OCI-M2 (cell line): ENCODE data around the gene PRKN.

Experiments used
- DNase-seq: peaks from one replicate; lab custom pipeline; 2025; ENCODE audit not compliant: unreplicated experiment; lab: John Stamatoyannopoulos, UW

PRKN gene

DNA sequence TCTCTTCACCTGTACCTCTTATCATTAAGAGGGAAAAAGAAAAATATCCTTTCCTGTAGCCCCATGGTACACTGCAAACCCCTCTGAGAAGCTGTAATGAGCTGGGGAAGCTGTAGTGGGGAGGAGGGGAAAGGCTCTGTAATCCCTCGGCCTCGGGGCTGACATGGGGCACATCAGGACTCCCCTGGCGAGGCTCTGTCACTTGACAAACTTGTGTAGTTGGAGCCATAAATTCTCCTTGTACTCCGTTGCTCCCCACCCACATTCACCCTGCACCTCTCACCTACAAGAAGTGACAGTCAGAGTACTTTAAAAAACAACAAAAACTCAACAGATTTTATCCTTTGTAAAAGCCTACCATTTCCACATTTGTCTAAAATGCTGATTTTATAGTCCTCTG, 978.0 kb downstream of the PRKN start:
- DNase-seq: no peak

DNA sequence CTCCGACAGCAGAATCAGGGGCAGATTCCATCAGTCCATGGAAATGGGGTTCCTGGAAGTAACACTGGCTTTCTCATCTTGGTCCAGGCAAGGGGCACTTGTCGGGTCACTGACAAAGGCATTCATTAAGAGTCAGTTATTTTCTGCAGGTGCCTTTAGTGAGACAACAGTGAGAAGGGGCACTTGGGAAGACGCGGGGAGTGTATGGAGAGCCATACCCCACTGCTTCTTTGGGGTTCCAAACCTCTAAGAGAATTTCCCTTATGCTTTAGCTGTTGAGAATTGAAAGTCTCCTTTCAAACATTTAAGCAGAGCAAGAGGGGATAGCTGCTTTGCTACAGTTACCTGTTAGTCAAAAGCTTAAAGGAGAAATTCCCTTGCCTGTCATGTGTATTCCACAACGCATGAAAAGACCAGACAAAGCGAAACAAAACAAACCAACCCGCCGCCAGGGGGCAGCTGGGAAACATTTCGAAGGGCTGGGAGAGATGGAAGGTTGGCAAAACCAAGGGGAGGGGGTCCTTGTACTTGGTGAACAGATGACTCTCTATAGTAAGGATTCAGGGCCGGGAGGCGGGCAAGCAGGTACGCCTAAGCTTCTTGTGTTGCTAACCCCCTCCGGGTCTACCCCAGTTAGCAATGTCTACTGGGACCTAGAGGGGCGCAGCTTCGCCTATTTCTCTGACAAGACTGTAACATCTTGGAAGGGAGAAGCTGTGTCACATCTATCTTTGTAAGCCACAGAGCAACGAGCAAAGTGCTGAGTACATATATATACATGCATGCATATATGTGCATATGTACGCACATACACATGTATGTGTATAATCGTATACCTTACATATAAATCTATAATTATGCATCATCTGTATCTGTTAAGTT, 978.8 kb downstream of the PRKN start:
- no peak for DNase-seq

DNA sequence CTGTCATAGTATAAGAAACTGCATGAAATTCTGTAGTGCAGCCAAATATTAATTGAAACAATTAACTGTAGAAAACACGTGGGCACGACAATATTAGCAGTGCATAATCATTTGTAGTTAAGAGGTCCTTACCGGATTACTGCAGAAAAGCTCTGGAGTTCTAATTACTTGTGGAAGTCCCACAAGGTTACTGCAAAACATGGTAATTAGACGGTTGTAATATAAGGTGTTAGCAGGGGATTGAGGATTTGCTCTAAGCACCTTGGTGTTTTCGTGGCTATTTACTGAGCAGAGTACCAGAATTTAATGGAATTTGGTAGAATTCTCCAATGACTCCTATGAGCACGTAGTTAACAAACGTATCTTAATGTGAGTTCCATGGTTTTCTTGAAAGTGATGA, 980.1 kb downstream of the PRKN start:
- no peak for DNase-seq

- no peak for DNase-seq
Observed at GRCh38 chr6:161745594-161746141, 981.9 kb downstream of the PRKN start.

- DNase-seq: no peak
Observed at GRCh38 chr6:161745128-161745527, 982.4 kb downstream of the PRKN start.

DNA sequence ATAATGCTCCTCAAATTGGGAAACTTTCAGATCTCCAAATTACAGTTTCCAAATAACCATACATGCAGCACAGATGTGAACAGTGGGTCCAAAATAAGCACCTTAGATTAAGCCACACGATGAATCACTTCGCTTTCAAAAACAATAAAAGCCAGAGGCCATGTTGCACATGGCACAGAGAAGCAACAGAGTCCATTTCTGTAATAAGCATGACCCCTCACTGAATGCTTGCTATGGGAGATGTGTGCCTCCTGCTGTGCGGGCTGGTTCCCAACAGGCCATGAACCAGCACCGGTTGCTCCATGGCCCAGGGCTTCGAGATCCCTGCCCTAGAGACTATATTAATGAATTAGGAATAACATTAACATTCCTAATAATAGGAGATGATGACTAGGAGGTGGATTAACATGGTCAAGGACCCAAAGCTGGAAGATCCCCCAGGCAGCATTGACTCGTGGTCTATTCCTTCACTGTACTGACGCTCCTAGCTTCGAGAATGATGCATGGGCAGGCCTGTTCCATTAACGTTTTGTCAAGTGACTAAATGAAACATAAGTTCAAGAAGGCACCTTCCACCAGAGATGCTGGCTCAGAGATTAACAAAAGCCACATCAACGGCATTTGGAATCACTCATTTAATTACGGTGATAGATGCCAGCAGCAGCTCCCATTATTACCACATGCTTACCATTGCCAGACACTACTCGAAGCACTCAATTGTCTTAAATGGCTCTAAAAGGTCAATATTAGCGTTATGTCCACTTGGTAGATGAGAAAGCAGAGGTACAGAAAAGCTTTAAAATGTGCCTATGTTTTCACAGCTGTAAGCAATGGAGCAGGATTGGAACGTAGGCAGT, 983.1 kb downstream of the PRKN start:
- no peak for DNase-seq

GRCh38 chr6:161743509-161744178, 983.9 kb downstream of the PRKN start:
- no peak for DNase-seq

GRCh38 chr6:161740486-161740885, 987.1 kb downstream of the PRKN start:
- DNase-seq: no peak

DNA sequence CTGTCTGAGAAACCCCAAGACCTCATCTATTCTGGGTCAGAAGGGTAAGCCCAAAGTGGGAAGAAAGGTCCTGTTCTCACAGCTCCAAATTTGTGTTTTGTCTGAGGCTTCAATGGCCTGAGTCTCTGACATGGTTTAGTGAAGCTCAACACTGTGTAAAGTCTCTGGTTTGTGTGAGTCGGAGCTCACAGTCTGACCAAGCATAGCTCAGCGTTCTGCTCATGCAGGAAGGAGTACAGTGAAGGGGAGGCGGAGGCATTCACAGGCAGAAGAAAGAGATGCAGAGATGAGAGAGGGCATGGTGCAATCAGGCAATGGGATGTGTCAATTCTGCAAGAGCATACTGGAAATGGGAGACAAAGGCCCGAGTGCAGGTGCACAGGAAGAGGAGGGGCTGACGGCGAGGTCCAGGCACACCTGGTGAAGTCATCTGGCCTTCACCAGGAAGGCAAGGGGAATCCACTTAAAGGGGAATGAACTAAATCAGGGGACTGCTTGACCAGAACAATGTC, 990.7 kb downstream of the PRKN start:
- no peak for DNase-seq

DNA sequence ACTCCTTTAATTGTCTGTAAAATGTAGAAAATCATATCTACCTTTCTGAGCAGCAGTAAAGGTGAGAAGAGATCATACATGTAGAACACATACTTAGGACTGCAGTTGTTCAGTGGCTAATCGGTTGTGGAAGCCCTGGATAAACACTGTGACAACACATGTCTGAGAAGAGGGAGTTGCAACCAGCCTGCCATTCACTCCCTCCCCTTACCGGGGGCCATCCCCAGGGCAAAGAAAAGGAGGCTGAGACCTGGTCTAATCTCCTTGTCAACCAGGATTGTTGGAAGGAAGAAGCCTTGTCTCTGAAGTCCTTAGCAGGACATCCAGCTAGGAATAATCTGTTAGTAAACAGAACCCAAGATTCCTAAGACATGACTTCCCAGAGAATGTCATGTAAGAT, 991.2 kb downstream of the PRKN start:
- no peak for DNase-seq

- DNase-seq: no peak
Observed at GRCh38 chr6:161732594-161732993, 995.0 kb downstream of the PRKN start.

GRCh38 chr6:161727083-161727833, 1000.3 kb downstream of the PRKN start:
- no peak for DNase-seq

- DNase-seq: no peak
Observed at GRCh38 chr6:161722394-161722793, 1005.2 kb downstream of the PRKN start.

DNA sequence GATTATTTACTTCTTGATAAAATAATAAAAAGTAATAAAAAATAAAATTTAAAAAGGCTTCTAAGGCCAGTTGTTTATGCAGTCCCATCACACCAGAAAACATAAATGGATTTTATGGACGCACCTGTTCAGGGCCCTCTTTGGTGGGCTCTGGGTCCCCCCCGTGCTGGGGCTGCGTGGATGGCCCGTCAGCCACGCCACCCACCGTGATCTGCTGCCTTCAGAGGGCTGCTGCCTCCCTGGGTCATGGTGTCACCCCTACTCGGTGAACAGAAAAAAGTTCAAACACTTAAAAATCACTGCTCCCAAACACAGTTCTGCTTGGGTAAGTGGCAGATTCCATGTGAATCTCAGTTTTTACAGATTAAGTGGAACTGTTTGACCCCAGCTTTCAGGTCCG, 1006.1 kb downstream of the PRKN start:
- no peak for DNase-seq

GRCh38 chr6:161716176-161716575, 1011.4 kb downstream of the PRKN start:
- DNase-seq: no peak

DNA sequence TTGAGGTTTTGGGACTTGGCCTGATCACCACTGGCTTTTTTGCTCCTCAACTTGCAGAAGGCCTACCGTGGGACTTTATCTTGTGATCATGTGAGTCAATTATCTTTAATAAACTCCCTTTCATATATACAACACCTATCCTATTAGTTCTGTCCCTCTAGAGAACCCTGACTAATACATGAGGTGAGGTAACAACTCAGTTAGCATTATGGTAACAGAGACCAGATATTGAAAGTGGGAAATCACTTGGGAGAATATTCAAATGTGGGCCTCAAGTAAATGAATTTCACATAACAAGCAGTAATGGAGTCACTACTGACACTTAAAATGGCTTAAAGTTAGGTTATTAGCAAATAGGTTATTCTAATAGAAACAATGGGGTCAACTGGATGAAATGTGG, 1015.6 kb downstream of the PRKN start:
- no peak for DNase-seq

DNA sequence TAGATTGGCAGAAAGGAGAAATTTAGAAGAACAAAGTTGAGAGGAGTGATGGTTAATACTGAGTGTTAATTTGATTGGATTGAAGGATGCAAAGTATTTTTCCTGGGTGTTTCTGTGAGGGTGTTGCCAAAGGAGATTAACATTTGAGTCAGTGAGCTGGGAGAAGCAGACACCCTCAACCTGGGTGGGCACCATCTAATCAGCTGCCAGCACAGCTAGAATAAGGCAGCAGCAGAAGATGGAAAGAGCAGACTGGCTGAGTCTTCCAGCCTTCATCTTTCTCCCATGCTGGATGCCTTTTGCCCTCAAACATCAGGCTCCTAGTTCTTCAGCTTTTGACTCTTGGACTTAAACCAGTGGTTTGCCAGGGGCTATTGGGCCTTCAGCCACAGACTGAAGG, 1016.1 kb downstream of the PRKN start:
- DNase-seq: no peak

GRCh38 chr6:161710698-161711097, 1016.9 kb downstream of the PRKN start:
- DNase-seq: no peak

- DNase-seq: no peak
Observed at GRCh38 chr6:161701056-161701455, 1026.5 kb downstream of the PRKN start.

DNA sequence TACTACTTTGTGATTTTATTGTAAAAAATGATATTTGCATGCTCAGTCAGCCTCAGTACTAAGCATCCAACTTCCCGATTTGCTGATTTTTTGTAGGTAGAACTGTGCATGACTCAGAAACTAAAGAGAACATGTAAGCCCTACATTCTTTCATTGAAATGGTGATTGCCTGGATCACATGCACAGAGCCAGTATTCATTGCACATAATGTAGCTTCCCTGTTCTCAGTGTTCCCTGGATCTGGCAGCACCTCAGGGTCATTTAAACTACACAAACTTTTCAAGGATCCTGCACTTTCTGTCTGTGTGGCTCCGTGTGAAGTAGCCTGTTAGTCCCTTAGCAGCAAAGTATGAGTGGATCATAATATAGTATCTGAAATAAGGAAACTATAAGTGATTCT, 1030.8 kb downstream of the PRKN start:
- no peak for DNase-seq
